G401 (cell line): ENCODE measurements around the gene RHBDD2. TPM values are rescaled to one million over a fixed set of nuclear protein-coding genes. Genes with fewer than 3 reads are reported as not detected.
"Not testable (repeated sequence)": the region's sequence is repeated elsewhere in the genome, so short reads cannot be mapped to it uniquely, and the experiment has no call there.

ENCODE experiments used
- DNase-seq: peaks from one replicate; pipeline ENCODE4 v3.0.0-alpha.2; 2015; ENCODE audit warnings: low spot score
- in situ Hi-C: cut with HindIII; loops from 2 replicates; pipeline ENCODE4 v1.10.0; 2016; ENCODE audit warnings: low sequenced_read_pairs, mixed read lengths
- total RNA-seq: library from RNA; depleted of rRNA; stranded (reverse); fragments of >200 nt; shearing (Covaris generic); gene quantifications from 2 replicates; pipeline ENCODE4 v1.2.3, GENCODE V29; 2014

Gene RHBDD2
- total RNA-seq, 1 experiment from 2014 or later = 27.0 TPM

DNA sequence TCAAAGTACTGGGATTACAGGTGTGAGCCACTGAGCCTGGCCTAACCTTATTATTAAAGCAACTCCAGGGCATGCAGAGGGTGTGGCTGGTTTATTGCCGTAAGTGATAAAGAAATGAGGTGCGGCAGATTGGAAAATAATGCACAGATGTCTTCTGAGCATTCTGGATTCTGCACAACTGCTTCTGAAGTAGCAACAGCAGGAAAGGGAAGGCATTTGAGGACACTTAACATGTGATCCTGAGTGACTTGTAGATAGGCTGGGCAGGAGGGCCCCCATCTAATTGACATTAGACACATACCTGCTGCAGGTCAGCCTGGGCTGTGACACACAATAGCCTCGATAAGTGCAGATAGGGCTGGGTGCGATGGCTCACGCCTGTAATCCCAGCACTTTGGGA is 5.6 kb downstream of the RHBDD2 start:
- in situ Hi-C loops = no loop called here
- no peak for DNase-seq

DNA sequence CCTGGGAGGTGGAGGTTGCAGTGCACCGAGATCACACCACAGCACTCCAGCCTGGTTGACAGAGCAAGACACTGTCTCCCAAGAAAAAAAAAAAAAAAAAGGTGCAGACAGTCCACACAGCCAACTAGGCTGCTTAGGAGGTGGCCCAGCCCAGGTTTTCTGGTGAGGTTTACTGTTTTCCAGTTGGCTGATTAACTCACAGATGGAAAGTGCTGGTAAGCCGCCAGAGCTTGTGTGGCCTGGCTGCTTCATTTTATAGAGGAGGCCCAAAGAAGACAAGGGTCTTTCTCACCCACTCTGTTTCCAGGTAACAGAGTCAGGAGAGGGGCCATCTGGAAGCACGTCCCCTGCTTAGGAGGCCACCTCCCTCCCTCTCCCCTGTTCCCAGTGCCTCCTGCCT is 6.2 kb downstream of the RHBDD2 start:
- in situ Hi-C loops = no loop called here
- DNase-seq = peak; percentile 88

DNA sequence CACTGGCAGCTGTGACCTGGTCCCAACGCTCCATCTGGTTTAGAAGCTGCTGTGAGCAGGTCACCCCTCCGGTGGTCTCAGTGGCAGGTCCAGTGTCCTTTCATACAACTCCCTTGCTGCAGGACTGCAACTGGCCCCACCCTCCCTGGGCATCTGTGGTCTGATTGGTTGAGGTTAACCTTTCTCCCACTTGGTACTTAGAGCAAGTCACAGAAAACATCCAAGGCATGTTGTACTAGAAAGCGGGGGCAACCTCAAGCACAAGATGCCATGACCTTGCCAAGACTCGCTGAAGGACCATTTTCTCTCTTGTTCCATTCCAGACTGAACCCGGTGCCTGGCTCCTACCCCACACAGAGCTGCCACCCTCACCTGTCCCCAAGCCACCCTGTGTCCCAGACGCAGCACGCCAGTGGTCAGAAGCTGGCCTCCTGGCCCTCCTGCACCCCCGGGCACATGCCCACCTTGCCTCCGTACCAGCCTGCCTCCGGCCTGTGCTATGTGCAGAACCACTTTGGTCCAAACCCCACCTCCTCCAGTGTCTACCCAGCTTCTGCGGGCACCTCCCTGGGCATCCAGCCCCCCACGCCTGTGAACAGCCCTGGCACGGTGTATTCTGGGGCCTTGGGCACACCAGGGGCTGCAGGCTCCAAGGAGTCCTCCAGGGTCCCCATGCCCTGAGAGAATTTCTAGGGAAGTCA is 9.0 kb downstream of the RHBDD2 start:
- no peak for DNase-seq
- in situ Hi-C loops = no loop called here

DNA sequence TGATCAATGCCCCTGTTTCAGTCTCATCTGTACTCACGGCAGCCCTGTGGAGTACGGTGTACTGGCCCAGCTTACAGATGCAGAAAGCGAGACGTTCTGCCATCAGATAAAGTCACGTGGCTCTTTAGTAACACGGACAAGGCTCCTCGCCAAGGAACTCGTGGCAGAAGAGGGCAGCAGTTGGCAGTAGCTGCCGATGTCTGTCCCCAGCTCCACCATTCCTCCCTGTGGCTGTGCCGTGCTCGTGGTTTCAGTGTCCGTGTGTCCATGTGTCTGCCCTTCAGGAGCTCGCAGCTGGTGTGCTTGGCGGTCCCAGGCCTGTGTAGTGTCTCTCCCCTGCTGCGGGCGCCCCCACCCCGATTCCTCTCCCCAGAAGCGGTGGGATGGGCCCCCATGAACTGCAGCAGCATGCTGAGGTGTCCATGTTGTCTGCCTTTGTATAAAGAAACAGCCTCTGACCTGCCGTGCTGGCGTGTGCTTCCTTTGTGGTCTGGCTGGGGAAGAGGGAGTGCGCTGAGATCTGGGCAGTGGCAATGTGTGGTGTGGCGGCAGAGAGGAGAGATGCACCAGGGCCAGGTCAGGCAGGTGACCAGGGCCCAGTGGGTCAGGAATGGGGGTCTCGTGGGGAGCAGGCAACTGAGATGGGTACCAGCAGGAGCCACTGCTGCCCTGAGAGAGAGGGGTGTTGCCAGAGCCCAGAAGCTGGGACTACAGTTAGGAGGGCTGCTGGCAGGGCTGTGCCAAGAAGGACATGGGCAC is 9.8 kb downstream of the RHBDD2 start:
- peak; percentile 79 for DNase-seq
- in situ Hi-C loops = no loop called here

DNA sequence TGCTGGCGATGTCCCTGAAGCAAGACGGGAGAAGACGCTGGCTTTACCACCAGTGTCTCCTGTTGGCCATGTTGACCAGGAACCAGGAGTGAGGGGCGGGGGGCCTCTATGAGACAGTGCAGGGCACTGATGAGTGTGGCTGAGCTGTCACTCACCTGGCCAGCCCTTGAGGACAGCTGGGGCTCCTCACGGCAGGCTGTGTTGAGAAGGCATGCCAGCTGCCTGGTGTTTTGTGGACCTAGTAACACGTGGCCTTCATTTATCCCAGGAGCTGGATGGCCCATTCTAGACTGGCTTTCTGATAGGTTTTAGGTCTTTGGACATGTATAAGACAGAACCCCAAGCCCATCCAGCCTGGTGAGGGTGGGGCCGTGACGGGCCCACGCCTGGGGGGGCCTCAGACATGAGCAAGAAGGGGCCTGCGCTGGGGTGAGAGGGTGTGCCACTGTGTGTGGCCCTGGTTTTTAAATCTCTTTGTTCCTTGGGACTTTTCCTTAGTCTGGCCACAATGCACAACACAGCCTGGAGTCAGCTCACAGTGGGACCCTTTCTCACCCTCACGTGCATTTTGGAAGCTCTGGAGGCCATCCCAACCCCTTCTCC is 10.5 kb downstream of the RHBDD2 start:
- in situ Hi-C loops = no loop called here
- peak; percentile 17 for DNase-seq

DNA sequence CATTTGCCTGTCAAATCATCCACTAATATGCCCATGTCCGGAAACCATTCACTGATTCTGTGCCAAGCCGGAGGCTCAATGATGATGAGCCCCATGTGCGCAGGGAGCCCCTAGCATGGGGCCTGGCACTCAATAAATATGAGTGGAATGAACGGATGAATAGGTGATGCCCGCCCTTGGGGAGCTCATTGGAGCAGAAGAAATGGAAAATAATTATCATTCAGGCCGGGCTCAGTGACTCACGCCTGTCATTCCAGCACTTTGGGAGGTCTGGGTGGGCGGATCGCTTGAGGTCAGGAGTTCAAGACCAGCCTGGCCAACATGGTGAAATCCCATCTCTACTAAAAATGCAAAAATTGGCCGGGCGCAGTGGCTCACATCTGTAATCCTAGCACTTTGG is 11.0 kb downstream of the RHBDD2 start:
- in situ Hi-C loops = no loop called here
- DNase-seq = no peak

DNA sequence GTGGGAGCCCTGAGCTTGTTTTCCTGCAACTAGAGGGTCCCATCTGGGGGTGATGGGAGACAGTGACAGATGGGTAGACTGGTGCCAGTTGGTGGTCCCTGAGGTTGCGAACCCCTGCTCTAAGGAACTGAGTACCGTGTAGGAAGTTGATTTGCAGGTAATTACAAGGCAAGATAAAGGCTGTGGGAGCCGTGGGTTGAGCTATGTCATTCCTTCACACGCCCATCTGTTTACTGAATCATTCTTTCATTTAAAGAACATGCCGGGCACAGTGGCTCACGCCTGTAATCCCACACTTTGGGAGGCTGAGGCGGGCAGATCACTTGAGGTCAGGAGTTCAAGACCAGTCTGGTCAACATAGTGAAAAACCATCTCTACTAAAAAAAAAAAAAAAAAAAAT is 12.4 kb downstream of the RHBDD2 start:
- DNase-seq, in situ Hi-C loops: not testable (repeated sequence)

DNA sequence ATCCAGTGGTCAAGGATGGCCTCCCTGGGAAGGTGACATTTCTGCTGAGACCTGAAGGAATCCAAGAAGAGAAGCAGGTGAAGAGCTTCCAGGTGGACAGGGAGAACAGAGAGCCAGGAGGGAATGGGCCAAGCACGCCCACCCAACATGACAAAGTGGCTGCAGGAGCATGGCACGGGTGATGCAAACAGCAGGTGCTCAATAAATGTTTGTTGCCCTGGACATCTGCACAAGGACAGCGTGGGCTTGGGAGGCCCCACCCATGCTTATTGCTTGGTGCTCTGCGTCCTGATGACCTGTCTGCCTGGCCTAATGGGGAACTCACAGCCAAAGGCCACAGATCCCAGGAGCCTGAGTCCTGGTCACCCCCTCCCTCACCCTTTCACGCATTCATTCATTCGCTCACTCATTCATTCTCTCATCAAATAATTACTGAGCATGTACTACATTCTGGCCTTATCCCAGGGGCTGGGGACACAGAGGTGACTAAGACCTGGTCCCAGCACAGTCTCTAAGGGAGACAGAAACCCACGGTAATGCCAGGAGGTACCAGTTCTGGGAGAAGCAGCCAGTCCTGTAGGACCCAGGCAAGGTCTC is 13.1 kb downstream of the RHBDD2 start:
- in situ Hi-C loops = no loop called here
- no peak for DNase-seq

DNA sequence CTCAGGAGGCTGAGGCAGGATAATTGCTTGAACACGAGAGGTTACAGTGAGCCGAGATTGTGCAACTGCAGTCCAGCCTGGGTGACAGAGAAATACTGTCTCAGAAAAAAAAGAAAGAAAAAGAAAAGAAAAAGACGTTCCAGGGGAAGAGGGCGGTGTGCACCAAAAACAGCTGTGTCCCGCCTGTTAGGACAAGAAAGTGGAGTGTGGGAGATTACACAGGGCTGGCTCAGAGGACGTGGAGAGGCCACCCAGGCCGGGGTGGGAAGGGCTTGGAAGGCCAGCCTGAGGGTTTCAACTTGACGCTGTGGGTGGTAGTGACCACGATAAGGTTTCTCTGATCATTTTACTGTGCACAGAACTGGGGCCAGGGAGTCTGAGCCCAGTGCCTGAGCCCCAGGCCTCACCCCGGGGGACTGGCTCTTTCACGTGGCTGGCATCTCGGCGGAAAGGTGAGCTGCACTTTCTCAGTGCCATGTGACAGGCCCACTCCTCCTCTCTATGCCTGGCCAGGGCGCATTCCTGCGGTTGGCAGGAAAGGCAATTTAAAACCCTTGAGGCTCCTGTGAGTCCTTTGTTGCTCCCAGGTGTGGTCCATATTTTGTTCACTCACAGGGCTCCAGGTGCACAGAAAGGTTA is 13.9 kb downstream of the RHBDD2 start:
- no peak for DNase-seq
- in situ Hi-C loops = no loop called here

DNA sequence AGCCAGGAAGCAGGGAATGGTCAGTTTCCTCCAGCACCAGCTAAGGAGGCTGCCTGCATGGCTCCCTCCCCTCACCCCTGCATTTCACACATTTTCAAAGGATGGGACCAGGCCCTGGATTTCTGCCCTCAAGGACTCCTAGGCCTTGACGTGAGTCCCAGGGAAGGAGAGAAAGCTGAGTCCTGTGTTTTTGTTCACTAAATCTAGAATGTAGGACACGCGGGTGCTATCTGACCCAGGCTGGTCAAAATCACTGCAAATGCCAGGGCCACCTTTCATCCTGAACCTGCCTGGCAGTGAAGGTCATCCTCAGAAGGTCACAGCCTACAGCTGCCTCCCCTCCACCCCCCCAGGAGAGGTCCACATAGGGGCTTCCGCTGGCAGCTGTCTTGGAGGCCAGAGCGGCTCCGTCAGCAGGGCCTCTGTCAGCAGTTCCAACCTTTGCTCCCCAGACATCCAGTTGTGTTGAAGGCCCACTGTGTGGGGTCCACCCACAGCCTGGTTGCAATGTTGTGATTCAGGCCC is 18.0 kb downstream of the RHBDD2 start:
- DNase-seq = no peak
- in situ Hi-C loops = no loop called here

DNA sequence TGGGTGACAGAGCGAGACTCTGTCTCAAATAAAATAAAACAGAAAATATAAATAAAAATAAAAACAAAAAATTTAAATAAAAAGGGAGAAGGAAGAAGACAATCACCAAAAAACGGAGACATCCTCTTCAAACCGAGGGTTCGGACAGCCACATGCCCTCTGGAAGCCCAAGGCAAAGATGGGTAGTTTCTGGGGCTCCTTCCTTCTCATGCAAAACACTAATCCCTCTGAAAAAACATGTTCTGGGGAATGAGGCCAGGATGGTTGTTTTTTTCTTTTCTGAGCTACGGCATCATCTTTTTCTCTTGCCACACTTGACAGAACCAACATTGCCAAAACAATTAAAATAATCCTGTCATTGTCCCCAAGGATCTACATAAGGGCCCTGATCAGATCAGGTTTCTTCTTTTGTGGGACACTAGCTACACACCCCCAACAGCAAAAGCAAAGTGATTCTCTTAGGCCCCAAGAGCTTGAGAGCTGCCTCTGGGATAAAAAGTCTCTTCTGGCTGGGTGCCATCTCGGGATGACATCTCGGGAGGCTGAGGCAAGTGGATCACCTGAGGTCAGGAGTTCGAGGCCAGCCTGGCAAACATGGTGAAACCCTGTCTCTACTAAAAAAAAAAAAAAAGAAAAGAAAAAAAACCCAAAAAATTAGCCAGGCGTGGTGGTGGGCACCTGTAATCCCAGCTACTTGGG is 21.9 kb downstream of the RHBDD2 start:
- DNase-seq = no peak
- in situ Hi-C loops = no loop called here

DNA sequence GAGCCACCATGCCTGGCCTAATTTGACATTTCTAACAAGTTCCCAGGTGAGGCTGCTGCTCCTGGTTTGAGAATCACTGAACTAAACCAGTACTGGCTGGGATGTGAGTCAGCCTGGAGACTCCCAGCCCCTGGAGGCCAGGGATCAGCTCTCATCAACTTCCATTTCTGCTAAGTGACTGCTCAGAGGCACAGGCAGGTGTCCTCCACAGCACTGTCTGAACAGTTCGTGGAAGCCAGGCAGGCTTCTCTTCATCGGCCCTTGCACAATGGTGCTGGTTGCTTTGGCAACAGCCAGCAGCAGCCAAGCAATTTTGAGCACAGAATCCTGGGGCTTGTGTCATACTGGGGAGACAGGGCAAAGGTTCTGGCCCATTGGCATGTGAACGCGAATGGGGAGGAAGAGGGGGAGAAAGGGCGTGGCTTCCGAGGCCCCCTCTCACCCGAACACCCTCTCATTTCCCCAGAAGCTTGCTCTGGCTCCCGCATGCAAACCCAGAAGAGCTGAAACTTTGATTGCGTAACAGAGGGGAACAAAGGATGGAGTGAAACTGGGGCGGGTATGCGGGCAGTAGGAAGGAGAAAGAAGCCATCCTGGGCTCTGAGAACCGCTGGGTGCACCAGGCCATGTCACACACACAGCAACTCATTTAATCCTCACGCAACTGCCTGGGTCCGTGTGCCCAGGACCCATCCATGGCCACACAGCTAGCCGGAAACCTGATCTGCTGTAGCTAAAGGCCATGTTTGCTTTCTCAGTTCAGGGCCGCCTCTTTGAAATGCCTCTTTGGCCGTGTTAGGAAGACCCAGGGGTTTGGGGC is 27.2 kb downstream of the RHBDD2 start:
- peak; percentile 29 for DNase-seq
- in situ Hi-C loops = no loop called here

DNA sequence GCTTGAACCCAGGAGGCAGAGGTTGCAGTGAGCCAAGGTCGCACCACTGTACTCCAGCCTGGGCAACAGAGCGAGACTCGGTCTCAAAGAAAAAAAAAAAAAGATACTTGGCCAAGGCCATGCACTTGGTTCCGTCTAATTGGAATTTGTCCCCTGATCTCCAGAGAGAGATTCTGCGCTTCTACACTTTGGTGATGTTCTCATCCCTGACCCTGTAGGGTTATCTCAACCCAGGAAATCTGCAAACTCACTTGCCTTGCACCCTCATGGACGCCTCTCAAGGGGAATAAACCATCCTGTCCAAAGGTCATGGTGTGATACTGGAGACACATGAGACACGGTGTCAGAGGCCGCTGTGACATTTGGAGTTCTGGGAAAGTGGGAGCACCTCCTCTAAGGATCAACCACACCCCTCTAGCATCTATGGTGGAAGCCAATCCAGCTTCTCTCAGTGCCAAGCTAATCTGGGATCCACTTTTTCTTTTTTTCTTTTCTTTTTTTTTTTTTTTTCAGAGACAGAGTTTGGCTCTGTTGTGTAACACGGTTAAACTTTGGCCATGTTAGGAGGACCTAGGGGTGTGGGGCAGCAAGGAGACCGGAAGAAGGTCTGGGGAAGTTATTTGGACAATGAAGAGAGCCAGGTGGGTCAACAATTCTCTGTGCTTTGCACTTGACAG is 28.3 kb downstream of the RHBDD2 start:
- no peak for DNase-seq
- in situ Hi-C loops = no loop called here

DNA sequence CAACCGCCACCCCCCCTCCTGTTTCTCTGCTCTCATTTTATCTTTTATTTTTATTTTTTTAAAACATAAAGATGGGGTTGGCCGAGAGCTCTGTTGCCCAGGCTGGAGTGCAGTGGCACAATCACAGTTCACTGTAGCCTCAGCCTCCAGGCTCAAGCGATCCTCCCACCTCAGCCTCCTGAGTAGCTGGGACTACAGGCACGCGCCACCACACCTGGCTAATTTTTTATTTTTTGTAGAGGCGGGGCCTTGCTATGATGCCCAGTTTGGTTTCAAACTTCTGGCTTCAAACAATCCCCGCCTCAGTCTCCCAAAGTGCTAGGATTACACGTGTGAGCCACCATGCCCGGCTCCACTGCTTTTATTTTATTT is 28.8 kb downstream of the RHBDD2 start:
- in situ Hi-C loops, DNase-seq: not testable (repeated sequence)

DNA sequence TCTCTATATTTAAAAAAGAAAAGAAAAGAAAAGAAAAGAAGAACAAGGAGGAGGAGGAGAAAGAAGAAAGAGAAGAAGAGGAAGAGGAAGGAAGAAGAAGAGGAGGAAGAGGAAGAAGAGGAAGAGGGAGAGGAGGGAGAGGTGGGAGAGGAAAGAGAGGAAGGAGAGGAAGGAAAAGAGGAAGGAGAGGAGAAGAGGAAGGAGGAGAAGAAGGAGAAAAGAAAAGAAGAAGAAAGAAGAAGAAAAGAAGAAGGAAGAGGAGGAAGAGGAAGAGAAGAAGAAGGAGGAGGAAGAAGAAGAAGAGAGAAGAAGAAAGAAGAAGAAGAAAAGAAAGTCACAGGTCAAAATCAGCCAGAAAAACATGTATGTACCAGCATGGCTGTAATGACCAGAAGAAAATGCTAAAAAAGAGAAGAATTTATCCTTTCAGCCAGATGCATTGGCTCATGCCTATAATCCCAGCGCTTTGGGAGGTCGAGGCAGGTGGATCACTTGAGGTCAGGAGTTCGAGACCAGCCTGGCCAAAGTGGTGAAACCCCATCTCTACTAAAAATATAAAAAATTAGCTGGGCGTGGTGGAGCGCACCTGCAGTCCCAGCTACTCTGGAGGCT is 30.8 kb downstream of the RHBDD2 start:
- in situ Hi-C loops = no loop called here
- DNase-seq = no peak

DNA sequence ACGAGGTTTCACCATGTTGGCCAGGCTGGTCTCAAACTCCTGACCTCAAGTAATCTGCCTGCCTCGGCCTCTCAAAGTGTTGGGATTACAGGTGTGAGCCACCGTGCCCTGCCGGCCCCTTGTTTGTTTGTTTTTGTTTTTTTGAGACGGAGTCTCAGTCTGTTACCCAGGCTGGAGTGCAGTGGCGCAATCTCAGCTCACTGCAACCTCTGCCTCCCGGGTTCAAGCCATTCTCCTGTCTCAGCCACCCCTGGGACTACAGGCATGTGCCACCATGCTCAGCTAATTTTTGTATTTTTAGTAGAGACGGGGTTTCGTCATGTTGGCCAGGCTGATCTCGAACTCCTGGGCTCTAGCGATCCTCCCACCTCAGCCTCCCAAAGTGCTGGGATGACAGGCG is 32.4 kb downstream of the RHBDD2 start:
- in situ Hi-C loops, DNase-seq: not testable (repeated sequence)

DNA sequence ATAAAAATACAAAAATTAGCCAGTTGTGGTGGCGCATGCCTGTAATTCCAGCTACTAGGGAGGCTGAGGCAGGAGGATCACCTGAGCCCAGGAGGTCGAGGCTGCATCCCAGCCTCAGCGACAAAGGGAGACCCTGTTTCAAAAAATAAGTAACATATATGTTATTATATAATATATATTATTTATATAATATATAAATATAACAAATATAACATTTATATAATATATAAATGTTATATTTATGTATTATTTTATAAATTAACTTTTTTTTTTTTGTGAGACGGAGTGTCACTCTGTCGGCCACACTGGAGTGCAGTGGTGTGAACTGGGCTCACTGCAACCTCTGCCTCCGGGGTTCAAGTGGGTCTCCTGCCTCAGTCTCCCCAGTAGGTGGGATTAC is 34.6 kb downstream of the RHBDD2 start:
- DNase-seq = no peak
- in situ Hi-C loops = no loop called here
